GM19328 (cell line): ENCODE measurements around the gene GXYLT2.
"Not testable (repeated sequence)": the region's sequence is repeated elsewhere in the genome, so short reads cannot be mapped to it uniquely, and the experiment has no call there.

Experiments
- ATAC-seq: cut with Tn5 transposase; IDR thresholded peaks from one replicate; pipeline ENCODE4 v1.9.1; 2021; ENCODE audit warnings: mild to moderate bottlenecking, moderate library complexity; ENCODE audit not compliant: unreplicated experiment

Gene GXYLT2

GRCh38 chr3:72892081-72892775, 4.4 kb downstream of the GXYLT2 start:
- ATAC-seq = no peak

- no peak for ATAC-seq
These were observed 5.0 kb downstream of the GXYLT2 start for GRCh38 chr3:72892870-72893269.

GRCh38 chr3:72894976-72895552, 7.2 kb downstream of the GXYLT2 start:
- ATAC-seq = no peak

GRCh38 chr3:72896996-72897757, 9.3 kb downstream of the GXYLT2 start:
- ATAC-seq = no peak

- no peak for ATAC-seq
These were observed 9.8 kb downstream of the GXYLT2 start for GRCh38 chr3:72897758-72898007.

GRCh38 chr3:72899349-72899765, 11.5 kb downstream of the GXYLT2 start:
- no peak for ATAC-seq

- ATAC-seq = no peak
These were observed 12.2 kb downstream of the GXYLT2 start for GRCh38 chr3:72900048-72900447.

GRCh38 chr3:72901840-72902239, 14.0 kb downstream of the GXYLT2 start:
- ATAC-seq = no peak

- no peak for ATAC-seq
These were observed 15.2 kb downstream of the GXYLT2 start for GRCh38 chr3:72903004-72903403.

- ATAC-seq = no peak
These were observed 16.3 kb downstream of the GXYLT2 start for GRCh38 chr3:72904163-72904562.

- no peak for ATAC-seq
These were observed 18.3 kb downstream of the GXYLT2 start for GRCh38 chr3:72906154-72906553.

GRCh38 chr3:72907131-72907711, 19.4 kb downstream of the GXYLT2 start:
- no peak for ATAC-seq

- ATAC-seq = no peak
These were observed 20.1 kb downstream of the GXYLT2 start for GRCh38 chr3:72907731-72908620.

- ATAC-seq = no peak
These were observed 21.7 kb downstream of the GXYLT2 start for GRCh38 chr3:72909591-72909990.

- no peak for ATAC-seq
These were observed 24.7 kb downstream of the GXYLT2 start for GRCh38 chr3:72912532-72912931.

- no peak for ATAC-seq
These were observed 26.5 kb downstream of the GXYLT2 start for GRCh38 chr3:72914383-72914782.

GRCh38 chr3:72916250-72916649, 28.4 kb downstream of the GXYLT2 start:
- ATAC-seq = no peak

- ATAC-seq = no peak
These were observed 31.7 kb downstream of the GXYLT2 start for GRCh38 chr3:72919520-72919919.

- ATAC-seq = no peak
These were observed 36.2 kb downstream of the GXYLT2 start for GRCh38 chr3:72924055-72924454.

- ATAC-seq = not testable (repeated sequence)
These were observed 41.2 kb downstream of the GXYLT2 start for GRCh38 chr3:72928781-72929735.
